Right cardiac atrium (tissue), 5 donors: ENCODE measurements around the gene P4HA1. TPM values are rescaled to one million over a fixed set of nuclear protein-coding genes. Genes with fewer than 3 reads are reported as not detected.
"Not testable (repeated sequence)": the region's sequence is repeated elsewhere in the genome, so short reads cannot be mapped to it uniquely, and the experiment has no call there.

Experiments used
- ATAC-seq, 2 donors: fragments of 200-7000 bp; cut with Tn5 transposase; one replicate each; pipeline versions ENCODE4 v1.8.0 to v1.9.1; 2020; ENCODE audit warnings: moderate library complexity in 2 of 2, mild to moderate bottlenecking in 1 of 2
- DNase-seq, 3 donors: peaks; one replicate each; pipeline ENCODE4 v3.0.0-alpha.2; 2020
- H3K27ac ChIP-seq: one replicate; pipeline ENCODE4 v1.5.1; 2013; ENCODE audit warnings: mild to moderate bottlenecking, low read length, control low read depth, moderate library complexity
- H3K27me3 ChIP-seq: one replicate; pipeline ENCODE4 v1.6.1; 2013; ENCODE audit not compliant: control insufficient read depth, insufficient read depth
- H3K4me1 ChIP-seq: one replicate; pipeline ENCODE4 v1.6.1; 2013; ENCODE audit warnings: low read length; ENCODE audit not compliant: control insufficient read depth, insufficient read depth
- H3K4me3 ChIP-seq: one replicate; pipeline ENCODE4 v1.5.1; 2013; ENCODE audit warnings: low read length, control low read depth
- H3K9me3 ChIP-seq: one replicate; pipeline ENCODE4 v1.6.1; 2013; ENCODE audit warnings: low read length; ENCODE audit not compliant: control insufficient read depth
- WGBS: extraction: QIAGEN DNeasy Blood & Tissue Kit; methylation state at CpG from one replicate; pipeline ENCODE4 v1.1.7; 2013; 5-methylcytosine and 5-hydroxymethylcytosine counted together
- intact Hi-C, 4 donors: fragments of 100-400 bp; cut with DNase I; formaldehyde crosslinking; loops; one replicate each; pipeline versions ENCODE4 v1.11.0 to v1.14.0; 2022 to 2023
- polyA plus RNA-seq: library from polyadenylated mRNA; stranded (reverse); fragments of 200-250 nt; gene quantifications from one replicate; pipeline ENCODE4 v1.2.3, GENCODE V29; 2013
- total RNA-seq, 4 donors: library from RNA; stranded (reverse); fragmentation: NEBNext Ultra II Directional; extraction: Animal tissue kit (Norgen Biotek cat#: 25700); gene quantifications; one replicate each; pipeline ENCODE4 v1.2.1, GENCODE V29; 2021
- donor health status: healthy with polysubstance abuse.
- donor health status: DM: no; HTN: yes; CAD: no.
- donor health status: DM: no; HTN: no; CAD: no.
- donor health status: DM: no; HTN: yes; CAD: no; lungs with severe emphysema.
- donor health status: DM: yes; HTN: yes; CAD: no.

Gene P4HA1
- total and polyA plus RNA-seq, 5 donors: 21.8 to 55.8 (median 43.5) TPM

DNA sequence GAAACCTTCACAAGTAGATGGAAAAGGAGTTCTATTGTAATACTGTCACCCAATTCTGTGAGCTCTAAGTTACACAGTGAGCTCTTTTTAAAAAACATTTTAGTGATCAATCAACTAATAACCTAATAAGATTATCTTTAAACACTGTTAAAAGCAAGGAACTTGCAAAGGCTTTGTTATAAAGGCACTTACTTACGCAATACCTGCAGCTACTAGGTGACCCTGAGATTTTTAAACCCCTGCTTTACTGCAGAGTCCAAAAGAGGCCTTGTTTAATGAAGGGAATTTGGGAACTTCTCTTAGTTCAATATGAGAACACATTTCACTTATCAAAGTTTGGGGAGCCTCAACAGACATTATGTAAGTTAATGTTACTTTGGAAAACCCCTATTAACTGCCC is 53.3 kb downstream of the P4HA1 start:
- DNase-seq (no peak), ATAC-seq (no peak)
- Histone ChIP-seq H3K4me3 (no peak overlapping the region), H3K4me1 (no peaks in the 10 kb centered on the region), H3K9me3 (no peaks in the 10 kb centered on the region), H3K27ac (no peak overlapping the region), H3K27me3 (no peaks in the 10 kb centered on the region)
- intact Hi-C loops: no loop called here
- WGBS: 100% methylated on average over 1 of the region's 1 CpG

DNA sequence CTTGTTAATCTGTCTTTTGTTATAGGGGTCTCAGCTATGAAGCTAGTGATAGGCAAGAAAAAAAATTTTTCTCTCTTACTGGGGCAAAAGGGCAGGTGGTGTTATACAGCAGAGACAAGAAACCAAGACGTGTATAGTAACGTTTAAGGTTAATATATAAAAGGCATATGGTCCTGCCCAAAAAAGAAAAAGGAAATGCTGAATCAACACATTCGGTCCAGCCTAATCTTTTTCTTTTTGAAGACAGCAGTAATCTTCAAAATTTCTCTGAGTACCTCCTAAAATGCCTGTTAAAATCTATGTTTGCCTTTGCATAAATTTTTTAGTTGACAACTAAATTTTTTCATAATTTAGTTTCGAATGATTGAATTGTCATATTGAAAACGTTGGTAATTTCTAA is 54.5 kb downstream of the P4HA1 start:
- ATAC-seq (no peak), DNase-seq (no peak)
- no peak overlapping the region for H3K4me3 ChIP-seq
- H3K9me3 ChIP-seq: no peaks in the 10 kb centered on the region
- no peak overlapping the region for H3K27ac ChIP-seq
- WGBS: 91% methylated on average over 5 of the region's 5 CpGs
- intact Hi-C loops: no loop called here
- H3K27me3 ChIP-seq: no peaks in the 10 kb centered on the region
- H3K4me1 ChIP-seq: no peaks in the 10 kb centered on the region

DNA sequence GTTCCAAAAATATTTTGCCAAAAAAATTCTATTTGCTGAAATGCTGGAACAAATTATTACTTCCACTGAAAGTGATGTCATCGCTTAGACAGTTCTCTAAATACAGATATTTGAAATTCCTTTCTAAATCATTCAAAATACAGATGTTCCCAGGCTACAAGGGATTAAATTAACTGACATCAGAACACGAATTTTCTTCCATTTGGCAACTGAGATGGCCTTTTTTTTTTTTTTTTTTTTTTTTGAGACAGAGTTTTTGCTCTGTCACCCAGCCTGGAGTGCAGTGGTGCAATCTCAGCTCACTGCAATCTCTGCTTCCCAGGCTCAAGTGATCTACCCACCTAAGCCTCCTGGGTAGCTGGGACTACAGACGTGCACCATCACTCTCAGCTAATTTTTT is 57.0 kb downstream of the P4HA1 start:
- Histone ChIP-seq H3K9me3 (no peaks in the 10 kb centered on the region), H3K4me3 (no peak overlapping the region), H3K27me3 (no peaks in the 10 kb centered on the region), H3K27ac (peak overlapping the region; percentile 72), H3K4me1 (no peaks in the 10 kb centered on the region)
- 65% methylated on average over 3 of the region's 3 CpGs for WGBS
- ATAC-seq (peak; percentile 54 to 57), DNase-seq (no peak)
- intact Hi-C loops: no loop called here

DNA sequence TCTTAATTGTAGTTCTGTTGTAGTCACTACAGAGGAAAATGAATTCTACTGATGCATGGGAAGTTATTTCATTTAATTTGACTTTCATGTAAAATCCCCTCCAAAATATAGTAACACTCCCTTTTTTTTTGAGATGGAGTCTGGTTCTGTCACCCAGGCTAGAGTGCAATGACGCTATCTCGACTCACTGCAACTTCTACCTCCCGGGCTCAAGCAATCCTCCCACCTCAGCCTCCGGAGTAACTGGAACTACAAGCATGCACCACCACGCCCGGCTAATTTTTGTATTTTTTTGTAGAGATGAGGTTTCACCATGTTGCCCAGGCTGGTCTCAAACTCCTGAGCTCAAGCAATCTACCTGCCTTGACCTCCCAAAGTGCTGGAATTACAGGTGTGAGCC is 60.4 kb downstream of the P4HA1 start:
- H3K27me3 ChIP-seq, DNase-seq, ATAC-seq, H3K4me1 ChIP-seq, H3K4me3 ChIP-seq, H3K9me3 ChIP-seq, intact Hi-C loops, H3K27ac ChIP-seq: not testable (repeated sequence)
- WGBS: 84% methylated on average over 6 of the region's 6 CpGs

DNA sequence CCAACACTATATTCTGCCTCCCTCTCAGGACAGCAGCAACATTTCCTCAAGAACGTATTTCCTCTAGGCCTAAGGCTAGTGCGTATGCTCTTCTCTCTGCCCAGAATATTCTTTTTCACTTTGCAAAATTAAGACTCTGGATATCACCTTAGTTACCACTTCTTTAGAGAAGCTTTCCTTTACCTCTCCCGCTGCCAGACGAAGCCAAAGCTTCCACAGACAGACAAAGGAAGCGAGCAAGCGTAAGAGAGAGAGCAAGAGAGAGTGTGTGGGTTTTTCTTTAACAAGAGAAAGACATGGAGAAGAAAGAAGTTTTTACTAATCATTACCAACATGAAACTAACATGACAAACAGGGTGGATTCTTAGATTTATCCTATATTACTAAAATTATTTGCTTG is 64.1 kb downstream of the P4HA1 start:
- Histone ChIP-seq H3K9me3 (no peaks in the 10 kb centered on the region), H3K27me3 (no peaks in the 10 kb centered on the region), H3K4me3 (no peak overlapping the region), H3K27ac (no peak overlapping the region), H3K4me1 (no peaks in the 10 kb centered on the region)
- DNase-seq (no peak), ATAC-seq (no peak)
- 95% methylated on average over 6 of the region's 6 CpGs for WGBS
- intact Hi-C loops: no loop called here

DNA sequence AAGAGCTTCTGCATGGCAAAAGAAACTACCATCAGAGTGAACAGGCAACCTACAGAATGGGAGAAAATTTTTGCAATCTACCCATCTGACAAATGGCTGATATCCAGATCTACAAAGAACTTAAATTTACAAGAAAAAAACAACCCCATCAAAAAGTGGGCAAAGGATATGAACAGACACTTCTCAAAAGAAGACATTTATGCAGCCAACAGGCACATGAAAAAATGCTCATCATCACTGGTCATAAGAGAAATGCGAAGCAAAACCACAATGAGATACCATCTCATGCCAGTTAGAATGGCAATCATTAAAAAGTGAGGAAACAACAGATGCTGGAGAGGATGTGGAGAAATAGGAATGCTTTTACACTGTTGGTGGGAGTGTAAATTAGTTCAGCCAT is 70.0 kb downstream of the P4HA1 start:
- intact Hi-C loops, ATAC-seq: not testable (repeated sequence)
- 100% methylated on average over 1 of the region's 1 CpG for WGBS

DNA sequence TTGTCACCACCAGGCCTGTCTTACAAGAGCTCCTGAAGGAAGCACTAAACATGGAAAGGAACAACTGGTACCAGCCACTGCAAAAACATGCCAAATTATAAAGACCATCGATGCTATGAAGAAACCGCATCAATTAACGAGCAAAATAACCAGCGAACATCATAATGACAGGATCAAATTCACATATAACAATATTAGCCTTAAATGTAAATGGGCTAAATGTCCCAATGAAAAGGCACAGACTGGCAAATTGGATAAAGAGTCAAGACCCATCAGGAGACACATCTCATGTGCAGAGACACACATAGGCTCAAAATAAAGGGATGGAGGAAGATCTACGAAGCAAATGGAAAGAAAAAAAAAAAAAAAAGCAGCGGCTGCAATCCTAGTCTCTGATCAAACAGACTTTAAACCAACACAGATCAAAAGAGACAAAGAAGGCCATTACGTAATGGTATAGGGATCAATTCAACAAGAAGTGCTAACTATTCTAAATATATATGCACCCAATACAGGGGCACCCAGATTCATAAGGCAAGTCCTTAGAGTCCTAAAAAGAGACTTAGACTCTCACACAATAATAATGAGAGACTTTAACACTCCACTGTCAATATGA is 73.1 kb downstream of the P4HA1 start:
- H3K4me1 ChIP-seq, H3K4me3 ChIP-seq, intact Hi-C loops, H3K9me3 ChIP-seq, ATAC-seq, DNase-seq, H3K27me3 ChIP-seq, H3K27ac ChIP-seq: not testable (repeated sequence)
- WGBS: 97% methylated on average over 7 of the region's 7 CpGs

More for the DNA sequence above, 70.0 kb downstream of the P4HA1 start:
- H3K9me3 ChIP-seq, H3K27me3 ChIP-seq, H3K4me3 ChIP-seq, DNase-seq, H3K4me1 ChIP-seq, H3K27ac ChIP-seq: not testable (repeated sequence)

DNA sequence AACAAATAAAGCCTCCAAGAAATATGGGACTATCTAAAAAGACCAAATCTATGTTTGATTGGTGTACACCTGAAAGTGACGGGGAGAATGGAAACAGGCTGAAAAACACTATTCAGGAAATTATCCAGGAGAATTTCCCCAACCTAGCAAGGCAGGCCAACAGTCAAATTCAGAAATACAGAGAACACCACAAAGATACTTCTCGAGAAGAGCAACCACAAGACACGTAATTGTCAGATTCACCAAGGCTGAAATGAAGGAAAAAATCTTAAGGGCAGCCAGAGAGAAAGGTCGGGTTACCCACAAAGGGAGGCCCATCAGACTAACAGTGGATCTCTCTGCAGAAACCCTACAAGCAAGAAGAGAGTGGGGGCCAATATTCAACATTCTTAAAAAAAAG is 73.7 kb downstream of the P4HA1 start:
- H3K9me3 ChIP-seq, H3K4me1 ChIP-seq, H3K27me3 ChIP-seq, ATAC-seq, DNase-seq, intact Hi-C loops, H3K4me3 ChIP-seq, H3K27ac ChIP-seq: not testable (repeated sequence)
- 90% methylated on average over 4 of the region's 4 CpGs for WGBS

DNA sequence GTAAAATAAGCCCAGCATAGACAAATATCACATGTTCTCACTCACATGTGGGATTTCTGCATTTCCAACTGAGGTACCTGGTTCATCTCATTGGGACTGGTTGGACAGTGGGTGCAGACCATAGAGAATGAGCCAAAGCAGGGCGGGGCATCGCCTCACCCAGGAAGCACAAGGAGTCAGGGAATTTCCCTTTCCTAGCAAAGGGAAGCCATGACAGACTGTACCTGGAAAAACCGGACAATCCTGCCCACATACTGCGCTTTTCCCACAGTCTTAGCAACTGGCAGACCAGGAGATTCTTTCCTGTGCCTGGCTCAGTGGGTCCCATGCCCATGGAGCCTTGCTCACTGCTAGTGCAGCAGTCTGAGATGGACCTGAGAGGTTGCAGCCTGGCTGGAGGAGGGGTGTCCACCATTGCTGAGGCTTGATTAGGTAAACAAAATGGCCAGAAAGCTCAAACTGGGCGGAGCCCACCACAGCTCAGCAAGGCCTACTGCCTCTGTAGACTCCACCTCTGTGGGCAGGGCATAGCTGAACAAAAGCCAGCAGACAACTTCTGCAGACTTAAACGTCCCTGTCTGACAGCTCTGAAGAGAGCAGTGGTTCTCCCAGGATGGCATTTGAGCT is 75.0 kb downstream of the P4HA1 start:
- H3K27me3 ChIP-seq, H3K9me3 ChIP-seq, H3K27ac ChIP-seq, H3K4me3 ChIP-seq, ATAC-seq, intact Hi-C loops: not testable (repeated sequence)
- DNase-seq: peak in 1 of 3 donors; percentile 33
- 80% methylated on average over 6 of the region's 6 CpGs for WGBS
- peaks cover 12% of the 10 kb centered on the region for H3K4me1 ChIP-seq

DNA sequence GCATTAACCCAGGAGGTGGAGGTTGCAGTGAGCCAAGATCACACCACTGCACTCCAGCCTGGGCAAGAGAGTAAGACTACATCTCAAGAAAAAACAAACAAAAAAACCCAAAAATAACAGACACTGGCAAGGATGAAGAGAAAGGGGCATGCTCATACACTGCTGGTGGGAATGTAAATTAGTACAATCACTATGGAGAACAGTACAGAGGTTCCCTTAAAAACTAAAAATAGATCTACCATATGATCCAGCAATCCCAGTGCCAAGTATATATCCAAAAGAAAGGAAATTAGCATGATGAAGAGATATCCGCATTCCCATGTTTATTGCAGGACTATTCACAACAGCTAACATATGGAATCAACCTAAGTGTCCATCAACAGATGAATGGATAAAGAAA is 75.6 kb downstream of the P4HA1 start:
- H3K4me1 ChIP-seq: peaks cover 12% of the 10 kb centered on the region
- H3K4me3 ChIP-seq: no peak overlapping the region
- no peaks in the 10 kb centered on the region for H3K9me3 ChIP-seq
- intact Hi-C loops: no loop called here
- ATAC-seq (no peak), DNase-seq (no peak)
- no peak overlapping the region for H3K27ac ChIP-seq
- H3K27me3 ChIP-seq: no peaks in the 10 kb centered on the region
- 90% methylated on average over 1 of the region's 1 CpG for WGBS

DNA sequence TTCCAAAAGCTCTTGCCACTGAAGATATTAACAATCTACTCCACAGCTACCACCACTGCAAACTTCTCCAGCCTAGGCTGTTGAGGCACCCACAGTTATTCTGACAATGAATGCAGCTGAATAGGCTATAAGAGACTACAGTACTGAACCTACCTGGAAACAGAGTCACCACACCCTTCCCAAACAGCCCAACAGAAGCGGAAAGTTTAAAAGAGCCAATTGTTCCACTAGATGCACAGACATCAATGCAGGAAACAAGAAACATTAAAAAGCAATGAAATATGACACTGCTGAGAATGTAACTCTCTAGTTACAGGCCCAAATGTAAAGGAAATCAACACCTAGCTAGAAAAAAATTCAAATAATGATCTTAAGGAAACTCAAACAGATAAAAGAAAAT is 77.6 kb downstream of the P4HA1 start:
- ATAC-seq: no peak
- H3K27me3 ChIP-seq: no peaks in the 10 kb centered on the region
- no peak overlapping the region for H3K27ac ChIP-seq
- peaks cover 12% of the 10 kb centered on the region for H3K4me1 ChIP-seq
- no peak for DNase-seq
- no peak overlapping the region for H3K4me3 ChIP-seq
- H3K9me3 ChIP-seq: no peaks in the 10 kb centered on the region
- 95% methylated on average over 1 of the region's 1 CpG for WGBS
- intact Hi-C loops: no loop called here
